Suppressor macrophage (primary cell): ENCODE measurements around the gene MET.
"Not testable (repeated sequence)": the region's sequence is repeated elsewhere in the genome, so short reads cannot be mapped to it uniquely, and the experiment has no call there.

Source experiments
- DNase-seq, 4 experiments: peaks; one replicate each; pipeline ENCODE4 v3.0.0-alpha.2; 2020 to 2022

MET gene

GRCh38 chr7:116811768-116812167 is 139.8 kb downstream of the MET start:
- DNase-seq = no peak

DNA sequence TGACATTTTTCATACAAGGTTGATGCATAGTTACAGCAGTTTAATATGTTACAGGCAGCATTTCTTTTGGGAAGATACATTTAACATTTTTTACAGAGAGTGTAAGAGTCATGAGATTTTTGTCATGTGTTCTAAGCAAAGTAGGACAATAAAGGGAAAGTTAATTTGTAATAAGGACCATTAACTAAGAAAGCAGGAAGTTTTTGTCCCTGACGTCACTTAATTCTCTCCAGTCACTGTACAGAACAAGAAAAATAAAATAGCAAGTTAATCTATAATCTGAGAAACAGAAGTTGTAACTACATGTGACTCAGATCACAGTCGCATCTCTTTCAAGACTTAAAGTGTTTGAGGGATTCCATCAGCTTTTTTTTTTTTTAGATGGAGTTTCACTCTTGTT is 140.9 kb downstream of the MET start:
- DNase-seq = peak in 2 of 4 experiments; percentile 35 to 45

- DNase-seq = not testable (repeated sequence)
These were observed 141.4 kb downstream of the MET start for GRCh38 chr7:116813371-116813770.

DNA sequence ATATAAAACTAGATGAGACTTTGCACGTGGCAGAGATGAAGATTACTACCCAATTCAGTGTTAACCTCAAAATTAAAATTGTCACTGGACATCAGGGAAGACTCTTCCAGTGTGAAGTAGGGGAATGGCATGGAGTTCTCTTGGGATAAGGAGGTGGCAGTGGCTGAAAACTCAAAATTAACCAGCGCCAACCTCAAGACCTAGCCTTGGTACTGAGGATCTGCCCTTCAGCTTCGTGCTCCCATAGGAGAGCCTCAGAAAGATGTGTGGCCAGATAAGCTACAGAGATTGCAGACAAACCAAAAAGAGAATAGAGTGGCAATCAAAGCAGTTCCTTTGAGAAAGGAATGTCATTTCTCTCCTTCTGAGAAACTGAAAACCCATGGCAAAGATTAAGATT is 143.0 kb downstream of the MET start:
- DNase-seq = no peak

- DNase-seq = no peak
These were observed 148.2 kb downstream of the MET start for GRCh38 chr7:116820149-116820548.

DNA sequence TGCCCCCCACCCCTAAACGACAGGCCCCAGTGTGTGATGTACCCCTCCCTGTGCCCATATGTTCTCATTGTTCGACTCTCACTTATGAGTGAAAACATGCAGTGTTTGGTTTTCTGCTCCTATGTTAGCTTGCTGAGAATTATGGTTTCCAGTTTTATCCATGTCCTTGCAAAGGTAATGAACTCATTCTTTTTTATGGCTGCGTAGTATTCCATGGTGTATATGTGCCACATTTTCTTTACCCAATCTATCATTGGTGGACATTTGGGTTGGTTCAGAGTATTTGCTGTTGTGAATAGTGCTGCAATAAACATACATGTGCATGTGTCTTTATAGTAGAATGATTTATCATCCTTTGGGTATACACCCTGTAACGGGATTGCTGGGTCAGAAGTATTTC is 149.7 kb downstream of the MET start:
- not testable (repeated sequence) for DNase-seq

DNA sequence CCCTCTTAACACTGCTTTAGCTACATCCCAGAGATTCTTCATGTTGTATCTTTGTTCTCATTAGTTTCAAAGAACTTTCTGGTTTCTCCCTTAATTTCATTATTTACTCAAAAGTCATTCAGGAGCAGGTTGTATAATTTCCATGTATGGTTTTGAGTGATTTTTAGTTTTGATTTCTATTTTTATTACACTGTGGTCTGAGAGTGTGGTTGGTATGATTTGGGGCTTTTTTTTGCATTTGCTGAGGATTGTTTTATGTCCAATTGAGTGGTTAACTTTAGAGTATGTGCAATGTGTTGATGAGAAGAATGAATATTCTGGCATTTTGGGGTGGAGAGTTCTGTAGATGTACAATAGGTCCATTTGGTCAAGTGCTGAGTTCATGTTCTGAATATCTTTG is 152.5 kb downstream of the MET start:
- DNase-seq = no peak

DNA sequence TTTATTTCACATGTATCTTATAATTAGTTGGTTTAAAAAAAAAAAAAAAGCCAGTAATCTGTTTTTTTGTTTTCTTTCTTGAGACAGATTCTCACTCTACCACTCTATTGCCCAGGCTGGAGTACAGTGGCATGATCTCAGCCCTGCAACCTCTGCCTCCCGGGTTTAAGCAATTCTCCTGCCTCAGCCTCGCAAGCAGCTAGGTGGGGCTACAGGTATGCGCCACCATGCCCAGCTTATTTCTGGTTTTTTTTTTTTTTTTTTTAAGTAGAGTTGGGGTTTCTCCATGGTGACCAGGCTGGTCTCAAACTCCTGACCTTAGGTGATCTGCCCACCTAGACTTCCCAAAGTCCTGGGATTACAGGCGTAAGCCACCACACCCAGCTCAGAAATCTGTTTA is 156.3 kb downstream of the MET start:
- no peak for DNase-seq

DNA sequence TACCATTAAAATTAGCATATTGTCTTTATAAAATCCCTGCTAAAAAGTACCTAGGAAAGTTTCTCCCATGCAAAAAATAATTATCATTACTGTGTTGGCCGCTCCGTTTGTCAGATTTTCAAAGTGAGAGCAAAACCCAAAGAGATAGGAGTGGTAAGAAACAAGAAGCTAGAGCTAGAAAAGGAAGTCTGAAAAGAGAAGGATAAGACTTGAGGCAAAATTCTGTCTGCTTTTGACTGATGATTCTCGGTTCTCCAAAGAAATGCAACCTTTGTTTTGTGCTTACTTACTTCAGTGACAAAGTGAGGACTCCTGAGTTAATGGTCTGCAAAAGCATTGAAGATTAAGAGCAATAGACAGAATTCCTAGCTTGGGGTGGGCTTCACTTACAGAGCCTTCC is 157.0 kb downstream of the MET start:
- DNase-seq = peak in 2 of 4 experiments; percentile 13 to 25

DNA sequence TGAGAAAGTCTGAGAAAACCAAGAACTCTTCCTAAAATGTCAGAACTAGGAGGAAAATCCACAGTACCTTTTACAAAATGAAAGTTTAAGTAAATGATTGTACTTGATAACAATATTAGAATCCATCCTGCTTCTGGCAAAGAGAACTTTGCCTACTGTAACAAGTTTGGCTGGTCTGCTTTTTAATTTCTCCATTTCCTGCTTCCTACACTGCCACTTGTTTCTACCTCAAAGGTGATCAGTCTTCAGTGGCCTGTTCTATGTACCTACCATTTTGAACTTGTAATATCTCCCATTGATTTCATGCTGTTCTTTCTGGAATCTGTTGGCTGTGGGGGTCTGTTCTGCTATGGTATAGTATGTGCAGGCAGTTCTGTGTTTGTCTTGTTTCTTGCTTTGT is 157.5 kb downstream of the MET start:
- no peak for DNase-seq

GRCh38 chr7:116832692-116833091 is 160.7 kb downstream of the MET start:
- no peak for DNase-seq

- DNase-seq = no peak
These were observed 163.0 kb downstream of the MET start for GRCh38 chr7:116834815-116835504.

DNA sequence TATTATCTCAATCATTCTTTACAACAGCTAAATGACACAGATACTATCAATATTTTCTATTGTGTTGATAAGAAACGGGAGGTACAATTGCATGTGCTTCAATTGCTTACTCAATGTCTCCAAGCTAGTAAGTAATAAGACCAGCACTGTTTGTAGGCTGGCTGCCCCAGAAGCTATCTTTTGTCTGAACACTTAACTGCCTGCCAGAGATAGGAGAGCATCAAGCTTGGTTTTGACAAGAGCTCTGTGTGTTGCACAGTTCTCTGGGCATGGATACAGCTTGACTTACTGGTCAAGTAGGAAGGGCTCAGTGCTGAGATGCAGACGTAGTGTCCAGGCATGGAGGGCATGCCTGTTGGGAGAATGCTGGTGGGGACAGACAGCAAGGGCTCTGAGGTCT is 164.1 kb downstream of the MET start:
- no peak for DNase-seq

DNA sequence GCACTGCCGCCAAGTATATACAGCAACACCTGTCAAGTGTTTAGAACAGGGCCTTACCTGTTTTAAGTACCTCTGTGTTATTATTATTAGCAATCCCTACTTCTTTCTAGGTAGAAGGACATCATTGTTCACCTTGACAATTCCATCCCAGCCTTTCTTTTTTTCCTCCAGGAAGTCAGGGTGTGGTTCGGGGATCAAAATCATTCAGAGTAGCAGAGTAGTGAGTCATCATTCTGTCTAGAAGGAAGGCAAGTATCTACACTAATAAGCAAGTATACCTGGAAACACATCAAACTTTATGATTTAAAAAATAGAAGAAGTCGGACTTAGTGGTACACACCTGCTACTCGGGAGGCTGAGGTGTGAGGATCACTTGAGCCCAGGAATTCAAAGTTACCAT is 164.9 kb downstream of the MET start:
- no peak for DNase-seq

- DNase-seq = no peak
These were observed 165.6 kb downstream of the MET start for GRCh38 chr7:116837586-116837985.

GRCh38 chr7:116840256-116840655 is 168.3 kb downstream of the MET start:
- DNase-seq = no peak

DNA sequence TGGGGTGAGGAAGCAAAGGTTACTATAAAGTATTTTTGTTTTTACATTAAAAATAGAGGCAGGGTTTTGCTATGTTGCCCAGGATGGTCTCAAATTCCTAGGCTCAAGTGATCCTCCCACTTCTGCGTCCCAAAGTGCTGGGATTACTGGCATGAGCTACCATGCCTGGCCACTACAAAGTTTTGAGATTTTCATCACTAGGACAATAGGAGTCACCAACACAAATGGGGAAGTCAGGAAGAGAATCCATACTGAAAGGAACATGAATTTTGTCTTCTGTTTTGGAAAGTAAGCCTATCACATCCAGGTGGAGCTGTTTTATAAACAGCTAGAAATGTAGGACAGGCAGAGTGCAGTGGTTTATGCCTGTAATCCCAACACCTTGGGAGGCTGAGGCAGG is 170.4 kb downstream of the MET start:
- DNase-seq = peak in 3 of 4 experiments; percentile 17 to 47 (median 34)

- DNase-seq = peak; percentile 74 to 85 (median 82)
These were observed 171.4 kb downstream of the MET start for GRCh38 chr7:116843378-116843777.
